Measurements from ENCODE around the gene RBCK1. TPM values are rescaled to one million over a fixed set of nuclear protein-coding genes. Genes with fewer than 3 reads are reported as not detected.

RBCK1 gene
- total RNA-seq, 2 donors from 2014 or later = 157 to 159 TPM

- H3K27me3 Mint-ChIP-seq = no peaks in the 10 kb centered on the region
- ATAC-seq (no peak), DNase-seq (ENCODE audit: low spot score) (no peak)
- H3K9me3 Mint-ChIP-seq = no peaks in the 10 kb centered on the region
- peaks cover 5% of the 10 kb centered on the region for H3K36me3 Mint-ChIP-seq
- H3K27ac Mint-ChIP-seq = no peak overlapping the region
- no peak overlapping the region for H3K4me3 Mint-ChIP-seq
- H3K4me1 Mint-ChIP-seq (ENCODE audit: low read depth in 2 of 2) = peaks cover 0 to 3% of the 10 kb centered on the region in 2 donors
Measured at GRCh38 chr20:397432-398237, 10.5 kb upstream of the RBCK1 start.

GRCh38 chr20:399182-399707 lies 8.9 kb upstream of the RBCK1 start:
- no peaks in the 10 kb centered on the region for H3K9me3 Mint-ChIP-seq
- peaks cover 7 to 11% of the 10 kb centered on the region in 2 donors for H3K4me1 Mint-ChIP-seq (ENCODE audit: low read depth in 2 of 2)
- H3K27ac Mint-ChIP-seq = no peak overlapping the region
- no peak overlapping the region for H3K4me3 Mint-ChIP-seq
- DNase-seq (ENCODE audit: low spot score) = no peak
- H3K27me3 Mint-ChIP-seq = no peaks in the 10 kb centered on the region
- no peaks in the 10 kb centered on the region for H3K36me3 Mint-ChIP-seq
- no peak for ATAC-seq

- no peak overlapping the region for H3K4me3 Mint-ChIP-seq
- H3K36me3 Mint-ChIP-seq = no peaks in the 10 kb centered on the region
- ATAC-seq (no peak), DNase-seq (ENCODE audit: low spot score) (no peak)
- H3K27me3 Mint-ChIP-seq = no peaks in the 10 kb centered on the region
- no peak overlapping the region for H3K27ac Mint-ChIP-seq
- no peaks in the 10 kb centered on the region for H3K9me3 Mint-ChIP-seq
- H3K4me1 Mint-ChIP-seq (ENCODE audit: low read depth in 2 of 2) = peaks cover 7 to 11% of the 10 kb centered on the region in 2 donors
Measured at GRCh38 chr20:400128-400453, 8.0 kb upstream of the RBCK1 start.

- H3K9me3 Mint-ChIP-seq = no peaks in the 10 kb centered on the region
- no peak overlapping the region for H3K4me3 Mint-ChIP-seq
- no peak overlapping the region for H3K27ac Mint-ChIP-seq
- no peaks in the 10 kb centered on the region for H3K36me3 Mint-ChIP-seq
- DNase-seq (ENCODE audit: low spot score) = no peak
- no peaks in the 10 kb centered on the region for H3K27me3 Mint-ChIP-seq
- ATAC-seq = no peak
- peaks cover 7 to 11% of the 10 kb centered on the region in 2 donors for H3K4me1 Mint-ChIP-seq (ENCODE audit: low read depth in 2 of 2)
Measured at GRCh38 chr20:400454-401275, 7.4 kb upstream of the RBCK1 start.

GRCh38 chr20:401682-402495 lies 6.2 kb upstream of the RBCK1 start:
- Mint-ChIP-seq H3K4me3 (no peak overlapping the region), H3K9me3 (no peaks in the 10 kb centered on the region), H3K4me1 (ENCODE audit: low read depth in 2 of 2) (peaks cover 10 to 14% of the 10 kb centered on the region in 2 donors), H3K36me3 (no peaks in the 10 kb centered on the region), H3K27me3 (no peaks in the 10 kb centered on the region), H3K27ac (no peak overlapping the region)
- ATAC-seq (no peak), DNase-seq (ENCODE audit: low spot score) (no peak)

GRCh38 chr20:402496-402885 lies 5.6 kb upstream of the RBCK1 start:
- Mint-ChIP-seq H3K27ac (no peak overlapping the region), H3K4me3 (no peak overlapping the region)

GRCh38 chr20:402898-403581 lies 5.1 kb upstream of the RBCK1 start:
- ATAC-seq = no peak
- no peaks in the 10 kb centered on the region for H3K36me3 Mint-ChIP-seq
- H3K27ac Mint-ChIP-seq = peak overlapping the region in 1 of 2 donors; percentile 56
- H3K4me3 Mint-ChIP-seq = no peak overlapping the region
- no peaks in the 10 kb centered on the region for H3K9me3 Mint-ChIP-seq
- DNase-seq (ENCODE audit: low spot score) = no peak
- no peaks in the 10 kb centered on the region for H3K27me3 Mint-ChIP-seq
- H3K4me1 Mint-ChIP-seq (ENCODE audit: low read depth in 2 of 2) = peaks cover 18 to 20% of the 10 kb centered on the region in 2 donors

More at GRCh38 chr20:402496-402885, 5.6 kb upstream of the RBCK1 start:
- Mint-ChIP-seq H3K27me3 (no peaks in the 10 kb centered on the region), H3K36me3 (no peaks in the 10 kb centered on the region), H3K9me3 (no peaks in the 10 kb centered on the region), H3K4me1 (ENCODE audit: low read depth in 2 of 2) (peaks cover 16 to 20% of the 10 kb centered on the region in 2 donors)
- DNase-seq (ENCODE audit: low spot score) = no peak
- no peak for ATAC-seq

- DNase-seq (ENCODE audit: low spot score) (no peak), ATAC-seq (no peak)
- H3K9me3 Mint-ChIP-seq = no peaks in the 10 kb centered on the region
- H3K27ac Mint-ChIP-seq = peak overlapping the region; percentile 18 to 56
- no peaks in the 10 kb centered on the region for H3K27me3 Mint-ChIP-seq
- H3K4me3 Mint-ChIP-seq = no peak overlapping the region
- H3K36me3 Mint-ChIP-seq = no peaks in the 10 kb centered on the region
- peaks cover 18 to 20% of the 10 kb centered on the region in 2 donors for H3K4me1 Mint-ChIP-seq (ENCODE audit: low read depth in 2 of 2)
Measured at GRCh38 chr20:403582-403957, 4.5 kb upstream of the RBCK1 start.

GRCh38 chr20:404088-404487 lies 4.0 kb upstream of the RBCK1 start:
- Mint-ChIP-seq H3K4me1 (ENCODE audit: low read depth in 2 of 2) (peaks cover 21 to 23% of the 10 kb centered on the region in 2 donors), H3K36me3 (peaks cover 2% of the 10 kb centered on the region), H3K9me3 (no peaks in the 10 kb centered on the region), H3K4me3 (no peak overlapping the region), H3K27ac (peak overlapping the region in 1 of 2 donors; percentile 18), H3K27me3 (no peaks in the 10 kb centered on the region)
- ATAC-seq (no peak), DNase-seq (ENCODE audit: low spot score) (no peak)

GRCh38 chr20:406200-407132 lies 1.6 kb upstream of the RBCK1 start:
- H3K4me1 Mint-ChIP-seq (ENCODE audit: low read depth in 2 of 2) = peaks cover 42% of the 10 kb centered on the region in 2 donors

GRCh38 chr20:407133-407952 lies 756 bp upstream of the RBCK1 start:
- H3K36me3 Mint-ChIP-seq = peaks cover 17% of the 10 kb centered on the region

More at GRCh38 chr20:406200-407132, 1.6 kb upstream of the RBCK1 start:
- H3K27me3 Mint-ChIP-seq = no peaks in the 10 kb centered on the region
- H3K9me3 Mint-ChIP-seq = no peaks in the 10 kb centered on the region
- peak overlapping the region; percentile 74 to 89 for H3K27ac Mint-ChIP-seq
- ATAC-seq (no peak), DNase-seq (ENCODE audit: low spot score) (no peak)
- H3K36me3 Mint-ChIP-seq = peaks cover 17% of the 10 kb centered on the region
- H3K4me3 Mint-ChIP-seq = peak overlapping the region; percentile 90

More at GRCh38 chr20:407133-407952, 756 bp upstream of the RBCK1 start:
- Mint-ChIP-seq H3K4me3 (peak overlapping the region; percentile 90), H3K27ac (peak overlapping the region; percentile 74 to 89), H3K27me3 (no peaks in the 10 kb centered on the region), H3K4me1 (ENCODE audit: low read depth in 2 of 2) (peaks cover 42 to 43% of the 10 kb centered on the region in 2 donors), H3K9me3 (no peaks in the 10 kb centered on the region)
- peak; percentile 79 for DNase-seq (ENCODE audit: low spot score)
- peak; percentile 86 to 89 for ATAC-seq

Data from natural killer cell treated with Interleukin-12 subunit alpha and Interleukin-12 subunit beta and Interleukin-15 and Interleukin-18, amount 100 ng/mL, for 72 hours (primary cell).